Uterus (tissue), 2 donors: ENCODE results near the gene MED27.

ENCODE experiments used
- POLR2A ChIP-seq, 2 donors: fragments of 450-650 bp; IDR thresholded peaks; one replicate each; pipeline ENCODE4 v1.6.1; 2016; ENCODE audit warnings: antibody characterized with exemption in 2 of 2, mild to moderate bottlenecking in 1 of 2, moderate library complexity in 1 of 2
- TF ChIP-seq, protein P1 (sequence below), 4 experiments: fragments of 200-600 bp in 2 of 4; fragments of 450-650 bp in 2 of 4; sonication (generic) in 2 of 4; IDR thresholded peaks; one replicate each; pipeline ENCODE4 v1.5.1; 2016 to 2019; ENCODE audit warnings: antibody characterized with exemption in 4 of 4, mild to moderate bottlenecking in 2 of 4, moderate library complexity in 1 of 4

DNA sequence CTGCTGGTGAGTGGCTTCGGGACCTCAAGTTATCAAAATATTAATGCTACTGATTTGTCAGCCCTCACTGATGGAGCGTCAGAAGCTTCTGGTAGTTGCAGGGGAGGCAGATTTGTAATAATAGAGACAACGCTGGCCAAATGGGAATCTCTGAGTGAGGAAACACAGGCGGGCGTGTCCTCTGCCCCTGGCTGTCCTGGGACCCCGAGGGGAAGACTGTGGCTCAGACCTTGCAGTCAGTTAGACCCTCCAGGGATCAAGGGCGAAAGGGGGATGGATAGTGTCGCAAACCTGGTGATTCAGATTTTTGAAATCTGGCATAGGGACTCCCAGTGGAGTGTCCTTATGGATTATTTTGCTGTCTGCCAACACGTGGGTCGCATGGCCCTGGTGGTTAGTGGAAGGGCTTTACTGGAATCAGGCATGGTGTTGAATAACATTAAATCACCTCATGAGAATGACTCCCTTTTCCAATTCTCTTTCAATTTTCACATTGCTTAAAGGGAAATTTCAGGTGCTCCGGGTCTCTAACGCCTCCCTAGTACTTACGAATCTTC is 47.1 kb upstream of the MED27 start:
- TF ChIP-seq, protein P1, sequence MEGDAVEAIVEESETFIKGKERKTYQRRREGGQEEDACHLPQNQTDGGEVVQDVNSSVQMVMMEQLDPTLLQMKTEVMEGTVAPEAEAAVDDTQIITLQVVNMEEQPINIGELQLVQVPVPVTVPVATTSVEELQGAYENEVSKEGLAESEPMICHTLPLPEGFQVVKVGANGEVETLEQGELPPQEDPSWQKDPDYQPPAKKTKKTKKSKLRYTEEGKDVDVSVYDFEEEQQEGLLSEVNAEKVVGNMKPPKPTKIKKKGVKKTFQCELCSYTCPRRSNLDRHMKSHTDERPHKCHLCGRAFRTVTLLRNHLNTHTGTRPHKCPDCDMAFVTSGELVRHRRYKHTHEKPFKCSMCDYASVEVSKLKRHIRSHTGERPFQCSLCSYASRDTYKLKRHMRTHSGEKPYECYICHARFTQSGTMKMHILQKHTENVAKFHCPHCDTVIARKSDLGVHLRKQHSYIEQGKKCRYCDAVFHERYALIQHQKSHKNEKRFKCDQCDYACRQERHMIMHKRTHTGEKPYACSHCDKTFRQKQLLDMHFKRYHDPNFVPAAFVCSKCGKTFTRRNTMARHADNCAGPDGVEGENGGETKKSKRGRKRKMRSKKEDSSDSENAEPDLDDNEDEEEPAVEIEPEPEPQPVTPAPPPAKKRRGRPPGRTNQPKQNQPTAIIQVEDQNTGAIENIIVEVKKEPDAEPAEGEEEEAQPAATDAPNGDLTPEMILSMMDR (IDR thresholded peaks at IDR 0.05) = no peak
- no peak for TF ChIP-seq POLR2A (IDR thresholded peaks at IDR 0.05)
